Spleen (tissue), 7 donors: ENCODE results near the gene ARL5B.

ENCODE experiments used
- CTCF ChIP-seq, 11 experiments: fragments of 200-600 bp in 7 of 11; fragments of 450-650 bp in 4 of 11; sonication (generic) in 4 of 11; IDR thresholded peaks in 8 of 11; conservative IDR thresholded peaks in 3 of 11; 1 replicate in 7 of 11; 2 replicates in 4 of 11; pipeline versions ENCODE4 v1.4.0 to v1.8.0; 2016 to 2021; ENCODE audit warnings: antibody characterized with exemption in 11 of 11, inconsistent platforms in 4 of 11, mild to moderate bottlenecking in 1 of 11
- POLR2AphosphoS5 ChIP-seq, 3 donors: sonication (generic); formaldehyde crosslinking; IDR thresholded peaks; one replicate each; pipeline ENCODE4 v1.5.1; 2017; ENCODE audit warnings: antibody characterized with exemption in 3 of 3
- donor health status: DM: no; HTN: no; CAD: no; lungs with moderate emphysema.
- donor health status: DM: no; HTN: no; CAD: no.
- donor health status: DM: no; HTN: no; CAD: no.

- TF ChIP-seq CTCF (IDR thresholded peaks at IDR 0.05 in 8 of 11, conservative IDR thresholded peaks at IDR 0.05 in 3 of 11), result no peak
- TF ChIP-seq POLR2AphosphoS5 (IDR thresholded peaks at IDR 0.05), result no peak
Measured at GRCh38 chr10:18721067-18721466, 61.8 kb downstream of the ARL5B start.
